Nephron (organoid): Measurements from ENCODE around the gene OS9.

ENCODE experiments used
- H3K27ac Mint-ChIP-seq, 3 experiments: 2 replicates each; pipeline ENCODE4 v1.8.0; 2020; ENCODE audit warnings: mixed read lengths in 3 of 3, mild to moderate bottlenecking in 2 of 3, moderate library complexity in 1 of 3
- H3K27me3 Mint-ChIP-seq: 2 replicates; pipeline ENCODE4 v1.8.0; 2021; ENCODE audit warnings: low read depth, mild to moderate bottlenecking, moderate library complexity, mixed read lengths
- H3K36me3 Mint-ChIP-seq: 2 replicates; pipeline ENCODE4 v1.8.0; 2020; ENCODE audit warnings: low read depth, mixed read lengths
- H3K4me1 Mint-ChIP-seq: 2 replicates; pipeline ENCODE4 v1.8.0; 2020; ENCODE audit warnings: mixed read lengths
- H3K4me3 Mint-ChIP-seq, 3 experiments: 2 replicates each; pipeline ENCODE4 v1.8.0; 2020; ENCODE audit warnings: mild to moderate bottlenecking in 3 of 3, mixed read lengths in 3 of 3, moderate library complexity in 2 of 3
- H3K9me3 Mint-ChIP-seq: 2 replicates; pipeline ENCODE4 v1.8.0; 2020; ENCODE audit warnings: mixed read lengths
- CTCF ChIP-seq, 3 experiments: fragments of 200-600 bp; sonication (generic); IDR thresholded peaks; one replicate each; pipeline ENCODE4 v1.5.0; 2021; ENCODE audit warnings: antibody characterized with exemption in 3 of 3; ENCODE audit not compliant: unreplicated experiment in 3 of 3

The OS9 gene

DNA sequence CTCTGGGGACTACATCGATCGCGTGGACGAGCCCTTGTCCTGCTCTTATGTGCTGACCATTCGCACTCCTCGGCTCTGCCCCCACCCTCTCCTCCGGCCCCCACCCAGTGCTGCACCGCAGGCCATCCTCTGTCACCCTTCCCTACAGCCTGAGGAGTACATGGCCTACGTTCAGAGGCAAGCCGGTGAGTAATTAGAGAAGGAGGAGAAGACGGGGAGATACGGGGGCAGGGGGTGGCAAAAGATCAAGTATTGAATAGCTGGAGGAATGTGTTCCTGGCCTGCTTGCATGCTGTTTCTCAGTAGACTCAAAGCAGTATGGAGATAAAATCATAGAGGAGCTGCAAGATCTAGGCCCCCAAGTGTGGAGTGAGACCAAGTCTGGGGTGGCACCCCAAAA, 21.9 kb downstream of the OS9 start:
- Mint-ChIP-seq H3K27ac (no peak overlapping the region), H3K36me3 (peaks cover 59% of the 10 kb centered on the region), H3K4me1 (no peaks in the 10 kb centered on the region), H3K27me3 (no peaks in the 10 kb centered on the region), H3K4me3 (no peak overlapping the region), H3K9me3 (peaks cover 7% of the 10 kb centered on the region)
- no peak for TF ChIP-seq CTCF (IDR thresholded peaks at IDR 0.05; ENCODE audit: unreplicated experiment in 3 of 3)

GRCh38 chr12:57716305-57716704, 22.4 kb downstream of the OS9 start:
- no peak overlapping the region for H3K4me3 Mint-ChIP-seq
- H3K27ac Mint-ChIP-seq = no peak overlapping the region
- no peaks in the 10 kb centered on the region for H3K27me3 Mint-ChIP-seq

GRCh38 chr12:57717131-57717530, 23.2 kb downstream of the OS9 start:
- no peak for TF ChIP-seq CTCF (IDR thresholded peaks at IDR 0.05; ENCODE audit: unreplicated experiment in 3 of 3)
- no peak overlapping the region for H3K4me3 Mint-ChIP-seq
- peaks cover 55% of the 10 kb centered on the region for H3K36me3 Mint-ChIP-seq
- H3K4me1 Mint-ChIP-seq = no peaks in the 10 kb centered on the region
- H3K27ac Mint-ChIP-seq = no peak overlapping the region
- peaks cover 2% of the 10 kb centered on the region for H3K9me3 Mint-ChIP-seq
- no peaks in the 10 kb centered on the region for H3K27me3 Mint-ChIP-seq

More at GRCh38 chr12:57716305-57716704, 22.4 kb downstream of the OS9 start:
- Mint-ChIP-seq H3K9me3 (peaks cover 7% of the 10 kb centered on the region), H3K36me3 (peaks cover 57% of the 10 kb centered on the region), H3K4me1 (no peaks in the 10 kb centered on the region)
- no peak for TF ChIP-seq CTCF (IDR thresholded peaks at IDR 0.05; ENCODE audit: unreplicated experiment in 3 of 3)

DNA sequence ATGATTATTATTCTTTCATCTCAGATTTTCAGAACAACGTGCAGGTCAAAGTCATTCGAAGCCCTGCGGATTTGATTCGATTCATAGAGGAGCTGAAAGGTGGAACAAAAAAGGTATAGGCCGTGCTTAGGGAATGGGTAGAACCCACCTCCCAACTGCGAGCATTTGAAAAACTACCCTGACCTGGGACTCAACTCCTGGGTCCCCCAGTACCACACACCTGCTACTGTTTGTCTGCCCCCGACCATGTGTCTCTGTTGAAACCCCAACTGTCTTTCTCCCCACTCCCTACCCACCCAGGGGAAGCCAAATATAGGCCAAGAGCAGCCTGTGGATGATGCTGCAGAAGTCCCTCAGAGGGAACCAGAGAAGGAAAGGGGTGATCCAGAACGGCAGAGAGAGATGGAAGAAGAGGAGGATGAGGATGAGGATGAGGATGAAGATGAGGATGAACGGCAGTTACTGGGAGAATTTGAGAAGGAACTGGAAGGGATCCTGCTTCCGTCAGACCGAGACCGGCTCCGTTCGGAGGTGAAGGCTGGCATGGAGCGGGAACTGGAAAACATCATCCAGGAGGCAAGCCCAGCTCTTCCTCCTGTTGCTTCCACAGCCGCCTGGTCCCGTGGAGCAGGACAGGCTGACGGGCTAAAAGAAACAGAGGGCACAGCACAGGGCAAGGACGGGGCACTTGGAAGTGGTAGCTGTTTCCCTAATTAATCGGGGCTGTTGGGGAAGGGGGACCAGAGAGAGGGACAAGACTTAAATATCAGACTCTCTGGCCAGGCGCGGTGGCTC, 24.1 kb downstream of the OS9 start:
- H3K27ac Mint-ChIP-seq = no peak overlapping the region
- no peak overlapping the region for H3K4me3 Mint-ChIP-seq
- peaks cover 47% of the 10 kb centered on the region for H3K36me3 Mint-ChIP-seq
- no peaks in the 10 kb centered on the region for H3K9me3 Mint-ChIP-seq
- no peaks in the 10 kb centered on the region for H3K4me1 Mint-ChIP-seq
- H3K27me3 Mint-ChIP-seq = peaks cover 6% of the 10 kb centered on the region
- no peak for TF ChIP-seq CTCF (IDR thresholded peaks at IDR 0.05; ENCODE audit: unreplicated experiment in 3 of 3)

- Mint-ChIP-seq H3K36me3 (peaks cover 39% of the 10 kb centered on the region), H3K4me1 (no peaks in the 10 kb centered on the region), H3K27ac (no peak overlapping the region), H3K9me3 (no peaks in the 10 kb centered on the region), H3K27me3 (peaks cover 14% of the 10 kb centered on the region), H3K4me3 (no peak overlapping the region)
- TF ChIP-seq CTCF (IDR thresholded peaks at IDR 0.05; ENCODE audit: unreplicated experiment in 3 of 3) = no peak
Measured at GRCh38 chr12:57718641-57719528, 25.0 kb downstream of the OS9 start.
